T-cell (primary cell): ENCODE results near the gene MTG2. TPM values are rescaled to one million over a fixed set of nuclear protein-coding genes. Genes with fewer than 3 reads are reported as not detected.

Experiments
- ATAC-seq, 4 experiments: fragments of 200-7000 bp in 3 of 4; fragments of 150-1000 bp in 1 of 4; cut with Tn5 transposase; replicated peaks in 1 of 4; 1 replicate in 3 of 4; 2 replicates in 1 of 4; pipeline ENCODE4 v1.10.0; 2021; ENCODE audit warnings: moderate library complexity in 3 of 4, mild to moderate bottlenecking in 2 of 4, moderate number of reproducible peaks in 1 of 4
- CTCF ChIA-PET, 2 donors: fragments of 300-600 bp; sonication (Branson Sonifier 250); formaldehyde crosslinking; loops; one replicate each; lab custom pipeline; 2022; ENCODE audit warnings: antibody characterized with exemption in 2 of 2; lab: Charles Lee
- POLR2A ChIA-PET, 2 donors: fragments of 300-600 bp; sonication (Branson Sonifier 250); formaldehyde crosslinking; loops; one replicate each; lab custom pipeline; 2022; ENCODE audit warnings: antibody characterized with exemption in 2 of 2; lab: Charles Lee
- DNase-seq, 35 experiments: peaks; one replicate each; pipeline versions ENCODE4 v3.0.0 to v3.0.0-alpha.2; 2013 to 2023
- H3K27ac ChIP-seq: one replicate; pipeline ENCODE4 v1.5.1; 2013; ENCODE audit warnings: low read length
- H3K27me3 ChIP-seq, 2 experiments: replicated peaks in 1 of 2; 1 replicate in 1 of 2; 2 replicates in 1 of 2; pipeline versions ENCODE4 v1.6.1 to v1.7.0; 2013; ENCODE audit warnings: low read length in 1 of 2, mixed read lengths in 1 of 2; ENCODE audit not compliant: control insufficient read depth in 2 of 2, insufficient read depth in 2 of 2; ENCODE audit errors: extremely low read depth in 1 of 2
- H3K36me3 ChIP-seq, 2 donors: 1 replicate in 1 of 2; 2 replicates in 1 of 2; pipeline versions ENCODE4 v1.6.1 to v1.7.0; 2013; ENCODE audit warnings: low read length in 1 of 2; ENCODE audit not compliant: control insufficient read depth in 2 of 2, insufficient read depth in 1 of 2; ENCODE audit errors: extremely low read depth in 1 of 2
- H3K4me1 ChIP-seq, 2 experiments: 1 replicate in 1 of 2; 2 replicates in 1 of 2; pipeline versions ENCODE4 v1.6.1 to v1.7.0; 2013; ENCODE audit warnings: low read length in 2 of 2, mixed read lengths in 1 of 2; ENCODE audit not compliant: insufficient read depth in 2 of 2, control insufficient read depth in 1 of 2; ENCODE audit errors: extremely low read depth in 1 of 2
- H3K4me3 ChIP-seq, 2 donors: 1 replicate in 1 of 2; 2 replicates in 1 of 2; pipeline versions ENCODE4 v1.5.1 to v1.7.0; 2013; ENCODE audit warnings: mild to moderate bottlenecking in 2 of 2, low read length in 1 of 2, moderate library complexity in 1 of 2; ENCODE audit not compliant: control insufficient read depth in 1 of 2; ENCODE audit errors: extremely low read depth in 1 of 2
- H3K9me3 ChIP-seq: 2 replicates; pipeline ENCODE4 v1.7.0; 2013
- H3K27ac Mint-ChIP-seq, 2 donors: one replicate each; pipeline ENCODE4 v1.8.0; 2020 to 2021; ENCODE audit warnings: mild to moderate bottlenecking in 2 of 2, mixed read lengths in 2 of 2
- H3K27me3 Mint-ChIP-seq, 2 donors: one replicate each; pipeline ENCODE4 v1.8.0; 2021 to 2022; ENCODE audit warnings: mixed read lengths in 2 of 2
- H3K36me3 Mint-ChIP-seq: one replicate; pipeline ENCODE4 v1.8.0; 2021; ENCODE audit warnings: mixed read lengths
- H3K4me1 Mint-ChIP-seq, 3 donors: one replicate each; pipeline ENCODE4 v1.8.0; 2020 to 2022; ENCODE audit warnings: mixed read lengths in 3 of 3, mild to moderate bottlenecking in 1 of 3
- H3K4me3 Mint-ChIP-seq, 3 donors: one replicate each; pipeline ENCODE4 v1.8.0; 2020 to 2022; ENCODE audit warnings: mild to moderate bottlenecking in 3 of 3, mixed read lengths in 3 of 3, moderate library complexity in 3 of 3
- H3K9me3 Mint-ChIP-seq, 3 donors: one replicate each; pipeline ENCODE4 v1.8.0; 2020 to 2022; ENCODE audit warnings: mixed read lengths in 3 of 3
- WGBS: methylation state at CpG from one replicate; pipeline ENCODE4 v1.1.5; 2013; ENCODE audit warnings: missing lambda C conversion rate; ENCODE audit not compliant: insufficient coverage; 5-methylcytosine and 5-hydroxymethylcytosine counted together
- total RNA-seq, 35 experiments: library from RNA in 6 of 35; stranded (reverse) in 6 of 35; fragments of 120-200 nt in 1 of 35; gene quantifications; one replicate each; pipeline versions ENCODE4 v1.2.1 to v1.2.4 and lab custom pipeline; 2013 to 2026

The MTG2 gene
- total RNA-seq, 5 donors from 2014 or later (not counting 1 experiment from before 2014, with no cell fraction given): 21.1 to 51.9 (median 44.1) TPM

DNA sequence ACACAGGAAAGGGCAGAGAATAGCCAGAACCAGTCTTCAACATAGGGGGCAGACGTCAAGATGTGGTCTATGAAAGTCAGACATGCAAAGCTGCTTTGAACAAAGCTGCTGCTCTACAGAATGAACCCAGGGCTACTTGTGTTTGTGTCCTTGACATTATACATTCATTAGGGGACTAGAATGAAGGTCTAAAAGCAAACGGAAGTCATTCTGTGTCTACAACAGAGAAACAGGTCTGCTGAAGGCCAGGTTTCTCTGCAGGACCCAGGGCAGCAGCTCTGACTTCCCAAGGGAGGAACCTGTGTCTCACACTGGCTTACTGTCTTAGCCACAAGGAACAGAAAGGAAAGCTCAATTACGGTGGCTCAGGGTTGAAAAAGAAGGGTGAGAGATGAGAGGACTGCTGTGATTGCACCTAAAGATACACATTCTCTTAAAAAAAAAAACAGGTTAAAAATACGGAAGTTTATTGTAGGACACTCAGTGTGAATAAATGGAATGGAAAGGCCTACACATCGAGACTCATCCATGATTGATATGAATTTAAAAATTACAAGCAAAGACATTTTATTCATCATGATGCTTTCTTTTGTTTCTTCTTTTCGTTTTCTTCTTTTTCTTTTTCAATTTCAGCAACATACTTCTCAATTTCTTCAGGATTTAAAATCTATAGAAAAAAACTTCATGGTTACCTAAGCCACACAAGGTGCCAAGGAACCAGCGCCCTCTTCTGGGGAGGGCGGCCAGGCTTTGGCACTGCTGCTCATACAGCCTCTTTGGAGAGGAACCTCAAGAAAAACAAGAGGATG lies 46.3 kb upstream of the MTG2 start:
- peak; percentile 73 to 80 (median 76) for ATAC-seq
- H3K4me1 Mint-ChIP-seq: peaks cover 36 to 47% (median 42%) of the 10 kb centered on the region in 3 donors
- no peaks in the 10 kb centered on the region for H3K9me3 Mint-ChIP-seq
- Histone ChIP-seq H3K9me3 (no peaks in the 10 kb centered on the region), H3K36me3 (peaks cover 22 to 87% of the 10 kb centered on the region in 2 donors), H3K4me1 (peaks cover 7 to 42% of the 10 kb centered on the region in 2 experiments), H3K27ac (no peak overlapping the region), H3K4me3 (no peak overlapping the region), H3K27me3 (no peaks in the 10 kb centered on the region)
- 52% methylated on average over 5 of the region's 8 CpGs for WGBS
- H3K27me3 Mint-ChIP-seq: no peaks in the 10 kb centered on the region
- POLR2A ChIA-PET: interaction anchor here (0.6 to 0.7 kb wide), 3 partner anchors 15 to 1455 kb away, joined by 3 read pairs; no protein-coding TSS in a partner anchor
- CTCF ChIA-PET: interaction anchor here (0.7 to 4.1 kb wide), 5 partner anchors 69 to 125 kb away, joined by 3 to 15 read pairs (median 6); no protein-coding TSS in a partner anchor
- DNase-seq: peak; percentile 55 to 87 (median 71)
- no peak overlapping the region for H3K4me3 Mint-ChIP-seq
- peaks cover 38% of the 10 kb centered on the region for H3K36me3 Mint-ChIP-seq
- peak overlapping the region; percentile 77 to 87 for H3K27ac Mint-ChIP-seq

DNA sequence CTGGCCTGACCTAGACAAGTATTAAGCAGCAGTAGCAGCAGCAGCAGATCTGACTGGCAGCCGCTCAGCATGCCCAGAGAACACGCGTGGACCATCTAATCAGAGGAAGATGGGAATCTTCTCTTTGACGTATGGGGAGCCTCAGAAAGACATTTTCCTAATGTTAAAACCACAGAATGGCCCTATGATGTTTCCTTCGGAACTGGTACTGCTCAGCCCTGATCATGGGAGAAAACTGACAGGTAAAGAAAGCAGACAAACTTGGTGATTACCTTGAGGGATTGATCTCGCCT lies 45.8 kb upstream of the MTG2 start:
- H3K9me3 ChIP-seq: no peaks in the 10 kb centered on the region
- peaks cover 16 to 82% of the 10 kb centered on the region in 2 donors for H3K36me3 ChIP-seq
- Mint-ChIP-seq H3K27ac (peak overlapping the region; percentile 77 to 87), H3K9me3 (no peaks in the 10 kb centered on the region), H3K27me3 (no peaks in the 10 kb centered on the region), H3K4me1 (peaks cover 40 to 50% (median 43%) of the 10 kb centered on the region in 3 donors), H3K4me3 (no peak overlapping the region), H3K36me3 (peaks cover 35% of the 10 kb centered on the region)
- peaks cover 12 to 42% of the 10 kb centered on the region in 2 experiments for H3K4me1 ChIP-seq
- CTCF ChIA-PET: interaction anchor here in 1 of 2 donors (0.7 to 4.1 kb wide), 2 partner anchors 70 to 126 kb away, joined by 3 to 15 read pairs; no protein-coding TSS in a partner anchor
- WGBS: 71% methylated on average over 6 of the region's 6 CpGs
- POLR2A ChIA-PET: no interaction called here
- ATAC-seq: peak in 2 of 4 experiments; percentile 3 to 12
- no peak overlapping the region for H3K4me3 ChIP-seq
- H3K27me3 ChIP-seq: no peaks in the 10 kb centered on the region
- H3K27ac ChIP-seq: no peak overlapping the region
- no peak for DNase-seq

DNA sequence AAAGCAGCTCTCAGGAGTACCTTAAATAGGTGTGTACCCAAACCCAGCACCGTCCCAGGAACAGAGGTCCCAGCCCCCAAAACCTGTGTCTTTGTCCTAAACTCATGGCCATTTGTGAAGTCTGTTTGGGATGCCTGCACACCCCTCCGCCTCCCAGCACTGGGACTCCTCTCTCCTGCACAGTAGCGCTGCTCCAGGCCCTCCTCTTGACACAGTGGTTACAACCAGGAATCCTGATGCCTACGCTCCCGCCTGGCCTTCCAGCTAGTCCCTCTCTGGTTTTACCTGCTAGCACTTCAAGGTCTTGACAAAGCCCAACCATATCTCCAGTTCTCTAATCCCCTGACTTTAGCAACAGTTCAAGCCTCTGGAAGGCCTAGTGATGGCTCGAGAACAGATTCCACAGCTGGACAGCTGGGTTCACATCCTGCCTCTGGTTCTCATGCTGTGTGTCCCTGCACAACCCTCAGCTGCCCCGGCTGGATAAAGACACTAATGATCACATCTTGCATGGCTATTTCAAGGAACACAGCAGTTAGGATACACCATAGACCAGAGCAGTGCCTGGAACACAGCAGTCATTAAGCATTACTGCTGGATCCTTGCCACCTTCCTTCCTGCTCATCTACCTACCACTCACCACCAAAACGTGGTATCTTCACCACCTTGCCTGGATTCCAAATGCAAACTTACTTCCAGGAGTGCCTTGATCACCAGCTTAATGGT lies 45.2 kb upstream of the MTG2 start:
- H3K27ac Mint-ChIP-seq: peak overlapping the region; percentile 36 to 59
- H3K4me3 Mint-ChIP-seq: no peak overlapping the region
- no peaks in the 10 kb centered on the region for H3K27me3 ChIP-seq
- no peaks in the 10 kb centered on the region for H3K27me3 Mint-ChIP-seq
- ChIA-PET CTCF (interaction anchor here (0.7 to 4.1 kb wide), 4 partner anchors 10 to 127 kb away, joined by 3 to 15 read pairs (median 6); no protein-coding TSS in a partner anchor), POLR2A (interaction anchor here in 1 of 2 donors (0.7 kb wide), 1 partner anchor 13 kb away, joined by 5 read pairs; no protein-coding TSS in a partner anchor)
- H3K4me1 Mint-ChIP-seq: peaks cover 39 to 47% (median 42%) of the 10 kb centered on the region in 3 donors
- peaks cover 29% of the 10 kb centered on the region for H3K36me3 Mint-ChIP-seq
- no peaks in the 10 kb centered on the region for H3K9me3 Mint-ChIP-seq
- H3K4me1 ChIP-seq: peaks cover 14 to 42% of the 10 kb centered on the region in 2 experiments
- peaks cover 12 to 75% of the 10 kb centered on the region in 2 donors for H3K36me3 ChIP-seq
- no peaks in the 10 kb centered on the region for H3K9me3 ChIP-seq
- H3K27ac ChIP-seq: no peak overlapping the region
- no peak overlapping the region for H3K4me3 ChIP-seq
- 94% methylated on average over 8 of the region's 8 CpGs for WGBS
- no peak for DNase-seq
- ATAC-seq: no peak

DNA sequence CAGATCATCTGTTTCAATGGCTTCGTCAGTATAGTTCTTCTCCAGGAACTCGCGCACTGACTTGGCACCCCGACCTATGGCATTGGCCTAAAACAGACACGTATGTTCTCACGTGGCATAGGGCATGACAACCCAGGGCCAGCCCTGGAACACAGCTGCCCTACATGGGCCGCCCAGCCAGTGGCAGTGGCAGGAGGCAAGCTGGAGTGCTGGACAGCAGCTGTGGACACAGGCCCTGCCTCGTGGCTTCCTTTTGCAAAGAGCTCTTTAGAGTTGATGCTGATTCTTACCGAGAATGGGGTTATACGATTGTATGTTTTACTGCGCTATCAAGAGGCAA lies 44.7 kb upstream of the MTG2 start:
- H3K4me3 ChIP-seq: no peak overlapping the region
- WGBS: 87% methylated on average over 11 of the region's 11 CpGs
- CTCF ChIA-PET: interaction anchor here (0.7 to 4.1 kb wide), 4 partner anchors 11 to 127 kb away, joined by 3 to 15 read pairs (median 6); no protein-coding TSS in a partner anchor
- no peak for DNase-seq
- ATAC-seq: no peak
- peaks cover 9 to 70% of the 10 kb centered on the region in 2 donors for H3K36me3 ChIP-seq
- peaks cover 39 to 45% (median 42%) of the 10 kb centered on the region in 3 donors for H3K4me1 Mint-ChIP-seq
- peaks cover 14 to 37% of the 10 kb centered on the region in 2 experiments for H3K4me1 ChIP-seq
- no peak overlapping the region for H3K4me3 Mint-ChIP-seq
- H3K36me3 Mint-ChIP-seq: peaks cover 29% of the 10 kb centered on the region
- H3K27me3 Mint-ChIP-seq: no peaks in the 10 kb centered on the region
- no peaks in the 10 kb centered on the region for H3K9me3 Mint-ChIP-seq
- no peaks in the 10 kb centered on the region for H3K9me3 ChIP-seq
- POLR2A ChIA-PET: interaction anchor here in 1 of 2 donors (0.7 kb wide), 1 partner anchor 14 kb away, joined by 5 read pairs; no protein-coding TSS in a partner anchor
- peak overlapping the region; percentile 6 to 36 for H3K27ac Mint-ChIP-seq
- H3K27ac ChIP-seq: no peak overlapping the region
- H3K27me3 ChIP-seq: no peaks in the 10 kb centered on the region

DNA sequence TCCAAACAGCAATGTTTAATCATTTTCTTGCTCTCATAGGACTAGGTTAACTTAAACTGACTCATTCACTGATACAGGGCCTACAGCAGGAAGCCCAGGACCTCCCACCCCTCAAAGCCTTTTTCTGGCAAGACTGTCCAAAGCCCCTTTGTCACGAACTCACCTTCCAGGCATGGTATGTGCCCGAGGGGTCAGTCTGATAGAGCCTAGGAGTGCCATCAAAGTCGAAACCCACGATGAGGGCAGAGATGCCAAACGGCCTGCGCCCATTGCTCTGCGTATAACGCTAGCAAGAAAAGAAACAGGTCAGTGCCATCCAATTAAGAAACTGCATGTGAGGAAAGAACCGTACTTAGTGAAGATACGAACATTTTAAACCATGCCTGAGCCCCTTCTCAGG lies 43.9 kb upstream of the MTG2 start:
- no peak for DNase-seq
- ChIA-PET POLR2A (interaction anchor here in 1 of 2 donors (0.6 kb wide), 1 partner anchor 248 kb away, joined by 4 read pairs; the partner anchor contains the start of gene RPS21), CTCF (interaction anchor here (0.9 to 1.5 kb wide), 2 partner anchors 12 to 21 kb away, joined by 3 read pairs; no protein-coding TSS in a partner anchor)
- no peaks in the 10 kb centered on the region for H3K27me3 Mint-ChIP-seq
- H3K9me3 ChIP-seq: no peaks in the 10 kb centered on the region
- peaks cover 29% of the 10 kb centered on the region for H3K36me3 Mint-ChIP-seq
- WGBS: 93% methylated on average over 10 of the region's 10 CpGs
- H3K4me1 Mint-ChIP-seq: peaks cover 39 to 44% (median 42%) of the 10 kb centered on the region in 3 donors
- no peak overlapping the region for H3K27ac ChIP-seq
- H3K4me3 Mint-ChIP-seq: no peak overlapping the region
- H3K27ac Mint-ChIP-seq: no peak overlapping the region
- H3K9me3 Mint-ChIP-seq: no peaks in the 10 kb centered on the region
- H3K36me3 ChIP-seq: peaks cover 6 to 63% of the 10 kb centered on the region in 2 donors
- no peak overlapping the region for H3K4me3 ChIP-seq
- no peaks in the 10 kb centered on the region for H3K27me3 ChIP-seq
- ATAC-seq: no peak
- peaks cover 14 to 29% of the 10 kb centered on the region in 2 experiments for H3K4me1 ChIP-seq

DNA sequence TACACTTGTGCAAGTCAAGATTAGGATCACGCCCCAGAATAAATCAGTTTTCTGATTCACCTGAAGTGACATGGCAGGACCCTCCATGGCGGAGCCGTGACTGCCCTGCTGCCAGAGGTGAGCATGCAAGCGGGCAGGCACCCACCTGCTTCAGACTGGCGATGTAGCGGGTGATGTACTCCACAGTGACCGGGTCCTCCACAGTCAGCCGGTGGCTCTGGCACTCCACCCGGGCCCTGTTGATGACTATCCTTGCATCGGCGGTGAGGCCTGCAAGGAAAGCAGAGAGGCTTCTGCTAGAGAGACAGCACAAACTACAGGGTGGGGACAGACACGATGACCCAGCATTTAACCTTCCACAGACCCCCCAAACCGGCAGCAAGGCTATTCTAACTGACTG lies 43.2 kb upstream of the MTG2 start:
- Mint-ChIP-seq H3K4me1 (peaks cover 40 to 45% (median 45%) of the 10 kb centered on the region in 3 donors), H3K27me3 (no peaks in the 10 kb centered on the region), H3K9me3 (no peaks in the 10 kb centered on the region), H3K27ac (peak overlapping the region; percentile 36 to 64), H3K4me3 (no peak overlapping the region), H3K36me3 (peaks cover 29% of the 10 kb centered on the region)
- Histone ChIP-seq H3K4me3 (no peak overlapping the region), H3K9me3 (no peaks in the 10 kb centered on the region), H3K4me1 (peaks cover 17 to 34% of the 10 kb centered on the region in 2 experiments), H3K36me3 (peaks cover 6 to 57% of the 10 kb centered on the region in 2 donors), H3K27ac (no peak overlapping the region), H3K27me3 (no peaks in the 10 kb centered on the region)
- ATAC-seq: no peak
- ChIA-PET POLR2A (interaction anchor here in 1 of 2 donors (0.5 kb wide), 1 partner anchor 15 kb away, joined by 4 read pairs; no protein-coding TSS in a partner anchor), CTCF (no interaction called here)
- WGBS: 95% methylated on average over 11 of the region's 13 CpGs
- no peak for DNase-seq
